Ascending aorta (tissue), 2 donors: ENCODE measurements around the gene FCRLA. TPM values are rescaled to one million over a fixed set of nuclear protein-coding genes. Genes with fewer than 3 reads are reported as not detected.
A peak's percentile ranks its signal among the peaks of the same experiment; 100 is the strongest.
"Not testable (repeated sequence)": the region's sequence is repeated elsewhere in the genome, so short reads cannot be mapped to it uniquely, and the experiment has no call there.

Experiments used
- DNase-seq, 2 donors: peaks; one replicate each; pipeline ENCODE4 v3.0.0-alpha.2; 2019; ENCODE audit warnings: low spot score in 2 of 2
- H3K27ac ChIP-seq, 2 donors: fragments of 200-600 bp; sonication (generic); one replicate each; pipeline ENCODE4 v1.5.1; 2016 to 2017; ENCODE audit warnings: mild to moderate bottlenecking in 1 of 2
- H3K27me3 ChIP-seq: fragments of 200-600 bp; sonication (generic); one replicate; pipeline ENCODE4 v1.5.1; 2017
- H3K36me3 ChIP-seq, 2 donors: fragments of 200-600 bp; sonication (generic); one replicate each; pipeline ENCODE4 v1.5.1; 2016
- H3K4me1 ChIP-seq, 2 donors: fragments of 200-600 bp; sonication (generic); one replicate each; pipeline ENCODE4 v1.5.1; 2016 to 2017; ENCODE audit warnings: mild to moderate bottlenecking in 1 of 2
- H3K4me3 ChIP-seq, 2 donors: fragments of 200-600 bp; sonication (generic); one replicate each; pipeline ENCODE4 v1.5.1; 2016 to 2017; ENCODE audit warnings: mild to moderate bottlenecking in 1 of 2
- H3K9me3 ChIP-seq, 2 donors: fragments of 200-600 bp; sonication (generic); one replicate each; pipeline ENCODE4 v1.5.1; 2016
- intact Hi-C: fragments of 100-400 bp; cut with DNase I; formaldehyde crosslinking; loops from one replicate; pipeline ENCODE4 v1.15.1; 2023
- total RNA-seq: library from RNA; depleted of rRNA; stranded (reverse); fragments of >200 nt; gene quantifications from one replicate; pipeline ENCODE4 v1.1.0, GENCODE V29; 2016
- TF ChIP-seq, protein P1 (sequence below), 3 experiments: fragments of 200-600 bp in 2 of 3; fragments of 450-650 bp in 1 of 3; sonication (generic) in 2 of 3; IDR thresholded peaks; one replicate each; pipeline ENCODE4 v1.5.1; 2016 to 2019; ENCODE audit warnings: antibody characterized with exemption in 3 of 3, mild to moderate bottlenecking in 1 of 3, moderate library complexity in 1 of 3

Gene FCRLA, protein sequence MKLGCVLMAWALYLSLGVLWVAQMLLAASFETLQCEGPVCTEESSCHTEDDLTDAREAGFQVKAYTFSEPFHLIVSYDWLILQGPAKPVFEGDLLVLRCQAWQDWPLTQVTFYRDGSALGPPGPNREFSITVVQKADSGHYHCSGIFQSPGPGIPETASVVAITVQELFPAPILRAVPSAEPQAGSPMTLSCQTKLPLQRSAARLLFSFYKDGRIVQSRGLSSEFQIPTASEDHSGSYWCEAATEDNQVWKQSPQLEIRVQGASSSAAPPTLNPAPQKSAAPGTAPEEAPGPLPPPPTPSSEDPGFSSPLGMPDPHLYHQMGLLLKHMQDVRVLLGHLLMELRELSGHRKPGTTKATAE
- not detected for total RNA-seq

DNA sequence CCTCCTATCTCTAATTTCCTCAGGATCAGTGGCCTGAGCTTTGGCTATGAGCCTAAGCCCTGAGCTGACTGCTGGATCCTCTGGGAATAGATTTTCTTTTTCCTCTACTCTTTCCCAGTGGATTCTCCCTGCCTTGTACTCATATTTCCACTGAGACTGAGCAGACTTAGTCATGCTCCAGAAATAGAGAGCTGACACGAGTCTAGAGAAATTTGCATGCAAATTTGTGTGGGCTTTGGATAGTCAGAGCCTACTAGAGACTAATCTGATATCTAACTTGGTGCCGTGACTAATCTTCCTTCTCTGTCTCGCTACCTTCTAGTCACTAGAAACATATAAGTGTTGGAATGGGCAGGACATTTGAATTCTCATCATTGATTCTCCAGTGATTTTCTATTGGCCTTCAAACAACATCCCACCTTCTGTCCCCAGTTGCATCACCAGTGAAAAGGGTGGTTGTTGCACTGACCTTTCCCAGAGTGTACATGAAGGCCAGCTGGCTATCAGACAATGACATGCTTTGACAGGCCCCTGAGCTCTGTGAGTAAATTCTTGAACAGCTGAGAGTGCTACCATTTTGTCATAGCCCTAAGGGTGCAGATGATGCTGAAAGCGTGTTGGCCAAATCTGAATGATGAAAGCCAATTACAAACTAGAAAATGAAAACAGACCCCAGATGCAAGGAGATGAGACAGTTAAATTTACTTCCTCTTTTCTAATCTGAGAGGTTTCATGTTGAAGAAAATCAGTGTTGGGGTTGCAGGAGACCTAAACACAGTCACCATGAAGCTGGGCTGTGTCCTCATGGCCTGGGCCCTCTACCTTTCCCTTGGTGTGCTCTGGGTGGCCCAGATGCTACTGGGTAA, at the start of gene FCRLA:
Gene FCRLA (plus strand): TSS at position 748 of the 866 bp plus-strand sequence. CDS start 36 bp downstream, at position 784.
- no peaks in the 10 kb centered on the region for H3K27me3 ChIP-seq
- H3K36me3 ChIP-seq = no peaks in the 10 kb centered on the region
- H3K4me3 ChIP-seq = no peak within 1 kb of the TSS
- DNase-seq = no peak
- H3K4me1 ChIP-seq = peaks cover 0 to 4% of the 10 kb centered on the region in 2 donors
- no peaks in the 10 kb centered on the region for H3K9me3 ChIP-seq
- H3K27ac ChIP-seq = peak within 1 kb of the TSS; percentile 58 to 81
- intact Hi-C loops = loop anchor here (1.0 kb wide), 1 partner anchor 20 kb away; no protein-coding TSS in a partner anchor
- TF ChIP-seq, protein P1, sequence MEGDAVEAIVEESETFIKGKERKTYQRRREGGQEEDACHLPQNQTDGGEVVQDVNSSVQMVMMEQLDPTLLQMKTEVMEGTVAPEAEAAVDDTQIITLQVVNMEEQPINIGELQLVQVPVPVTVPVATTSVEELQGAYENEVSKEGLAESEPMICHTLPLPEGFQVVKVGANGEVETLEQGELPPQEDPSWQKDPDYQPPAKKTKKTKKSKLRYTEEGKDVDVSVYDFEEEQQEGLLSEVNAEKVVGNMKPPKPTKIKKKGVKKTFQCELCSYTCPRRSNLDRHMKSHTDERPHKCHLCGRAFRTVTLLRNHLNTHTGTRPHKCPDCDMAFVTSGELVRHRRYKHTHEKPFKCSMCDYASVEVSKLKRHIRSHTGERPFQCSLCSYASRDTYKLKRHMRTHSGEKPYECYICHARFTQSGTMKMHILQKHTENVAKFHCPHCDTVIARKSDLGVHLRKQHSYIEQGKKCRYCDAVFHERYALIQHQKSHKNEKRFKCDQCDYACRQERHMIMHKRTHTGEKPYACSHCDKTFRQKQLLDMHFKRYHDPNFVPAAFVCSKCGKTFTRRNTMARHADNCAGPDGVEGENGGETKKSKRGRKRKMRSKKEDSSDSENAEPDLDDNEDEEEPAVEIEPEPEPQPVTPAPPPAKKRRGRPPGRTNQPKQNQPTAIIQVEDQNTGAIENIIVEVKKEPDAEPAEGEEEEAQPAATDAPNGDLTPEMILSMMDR (IDR thresholded peaks at IDR 0.05) = no peak

DNA sequence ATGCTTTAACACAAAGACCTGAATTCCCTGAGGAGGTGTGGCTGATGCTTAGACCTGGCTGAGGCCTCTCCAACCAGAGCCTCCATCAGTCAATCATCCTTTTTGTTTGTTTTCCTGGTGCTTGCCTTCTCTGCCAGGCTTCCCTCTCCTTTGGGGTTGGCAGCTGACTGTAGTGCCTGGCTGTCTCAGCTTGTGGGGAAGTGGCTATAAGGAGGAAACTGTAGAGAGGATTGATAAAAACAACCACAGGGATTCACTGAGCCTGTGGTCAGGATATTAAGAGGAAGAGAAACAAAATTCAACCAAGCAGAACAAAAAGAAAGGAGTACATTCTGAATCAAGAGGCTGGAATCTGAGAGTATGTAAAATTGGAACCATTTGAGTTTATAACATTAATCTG, 48.5 kb upstream of the FCRLA start:
- H3K27me3 ChIP-seq, H3K27ac ChIP-seq, H3K4me3 ChIP-seq, H3K4me1 ChIP-seq, H3K9me3 ChIP-seq, H3K36me3 ChIP-seq, DNase-seq, intact Hi-C loops: not testable (repeated sequence)

DNA sequence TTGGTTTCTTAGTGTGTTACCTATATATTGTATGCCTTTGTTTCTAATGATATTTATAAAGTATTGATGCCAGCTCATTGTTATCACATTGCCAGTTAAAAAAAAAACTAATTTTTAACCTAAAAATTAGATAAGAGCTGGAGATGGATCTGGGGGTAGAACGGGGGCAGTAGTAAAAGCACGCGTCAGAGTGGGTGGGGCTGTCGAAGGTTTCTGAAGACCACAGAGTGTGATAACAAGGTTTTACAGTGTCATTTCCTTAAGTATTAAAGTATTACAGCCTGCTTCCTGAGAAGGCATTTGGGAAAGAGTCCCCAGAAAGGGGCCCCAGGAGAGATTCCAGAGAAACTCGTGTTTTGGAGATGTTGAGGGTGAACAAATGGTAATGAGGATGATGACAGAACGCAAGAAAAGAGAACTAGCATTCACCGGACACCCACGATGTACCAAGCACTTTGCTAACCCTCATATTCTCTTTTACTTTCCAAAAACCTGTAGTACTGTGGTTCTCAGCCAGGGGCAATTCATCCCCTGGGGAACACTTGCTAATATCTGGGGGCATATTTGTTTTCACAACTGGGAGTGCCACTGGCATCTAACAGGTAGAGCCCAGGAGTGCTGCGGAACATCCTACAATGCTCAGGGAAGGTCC, 45.2 kb upstream of the FCRLA start:
- intact Hi-C loops, DNase-seq, H3K4me1 ChIP-seq: not testable (repeated sequence)

DNA sequence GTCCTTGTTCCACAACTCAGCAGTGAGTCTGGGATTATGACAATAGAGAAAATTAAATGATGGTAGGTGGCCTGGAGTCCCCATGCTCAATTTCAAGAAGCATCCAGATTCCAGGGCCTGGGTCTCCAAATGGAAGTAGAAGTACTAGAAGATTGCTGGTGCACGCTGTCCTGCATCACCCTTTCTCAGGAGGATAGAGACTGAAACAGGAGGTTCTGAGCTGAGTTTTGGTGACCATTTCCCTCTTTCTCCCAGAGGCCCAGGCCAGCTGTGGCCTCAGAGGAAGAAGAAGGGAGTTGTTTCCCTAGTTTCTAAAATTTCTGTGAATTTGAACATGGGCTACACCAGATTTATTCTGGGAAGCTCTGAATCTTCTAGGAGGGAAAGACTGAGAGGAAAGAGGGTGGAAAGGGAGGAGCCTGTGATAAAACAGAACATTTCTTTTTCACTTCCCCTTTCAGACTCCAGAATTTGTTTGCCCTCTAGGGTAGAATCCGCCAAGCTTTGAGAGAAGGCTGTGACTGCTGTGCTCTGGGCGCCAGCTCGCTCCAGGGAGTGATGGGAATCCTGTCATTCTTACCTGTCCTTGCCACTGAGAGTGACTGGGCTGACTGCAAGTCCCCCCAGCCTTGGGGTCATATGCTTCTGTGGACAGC, 44.2 kb upstream of the FCRLA start, which contains the start of gene FCGR2B:
Gene FCGR2B (plus strand): TSS at position 460 of the 656 bp plus-strand sequence. CDS start 99 bp downstream, at position 559.
- not testable (repeated sequence) for H3K27me3 ChIP-seq, DNase-seq

More for the DNA sequence above, 45.2 kb upstream of the FCRLA start:
- not testable (repeated sequence) for H3K4me3 ChIP-seq, H3K27ac ChIP-seq, H3K36me3 ChIP-seq, H3K27me3 ChIP-seq, H3K9me3 ChIP-seq

DNA sequence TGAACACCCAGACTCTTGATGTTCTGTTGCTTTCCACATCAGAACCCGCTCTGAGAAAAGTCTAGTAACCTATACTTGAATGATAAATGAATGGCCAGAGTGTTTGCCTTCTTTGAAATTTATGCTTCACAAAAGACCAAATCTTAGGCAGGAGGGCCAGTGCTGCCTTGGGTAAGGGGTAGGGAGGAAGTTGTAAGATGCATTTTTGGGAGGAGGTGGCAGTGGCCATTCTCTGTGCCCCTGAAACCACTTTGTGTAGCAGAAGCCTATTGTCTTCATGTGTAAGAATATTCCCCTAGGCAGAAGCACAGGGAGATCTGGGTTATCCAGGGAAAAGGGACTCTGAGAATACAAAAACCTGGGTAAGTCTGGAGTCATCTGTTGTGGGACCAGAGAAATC, 43.5 kb upstream of the FCRLA start:
- DNase-seq, intact Hi-C loops, H3K9me3 ChIP-seq, H3K36me3 ChIP-seq, H3K4me1 ChIP-seq, H3K27ac ChIP-seq, H3K4me3 ChIP-seq, H3K27me3 ChIP-seq: not testable (repeated sequence)

More for the DNA sequence above, 44.2 kb upstream of the FCRLA start, which contains the start of gene FCGR2B:
- H3K36me3 ChIP-seq, H3K4me3 ChIP-seq, H3K4me1 ChIP-seq, H3K27ac ChIP-seq, intact Hi-C loops, H3K9me3 ChIP-seq: not testable (repeated sequence)

DNA sequence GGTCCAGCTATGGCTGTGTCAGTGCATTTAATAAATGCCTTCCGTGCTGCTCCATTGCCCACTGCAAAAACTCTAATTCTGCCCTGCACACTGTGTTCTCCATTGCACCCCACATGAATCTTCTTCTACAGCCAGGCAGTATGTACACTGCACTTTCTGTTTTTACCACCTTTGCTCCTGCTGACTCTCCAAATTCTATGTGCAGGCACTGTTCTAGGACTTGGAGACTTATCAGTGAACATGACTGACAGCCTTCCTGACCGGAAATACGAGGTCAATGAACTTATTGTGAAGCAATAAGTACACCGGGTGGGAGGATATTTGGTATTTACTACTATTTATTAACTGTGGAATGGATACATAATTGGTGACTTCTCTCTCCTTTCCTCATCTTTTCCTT, 42.3 kb upstream of the FCRLA start:
- H3K9me3 ChIP-seq, intact Hi-C loops, H3K36me3 ChIP-seq, H3K27me3 ChIP-seq, H3K27ac ChIP-seq, H3K4me1 ChIP-seq, DNase-seq, H3K4me3 ChIP-seq: not testable (repeated sequence)

DNA sequence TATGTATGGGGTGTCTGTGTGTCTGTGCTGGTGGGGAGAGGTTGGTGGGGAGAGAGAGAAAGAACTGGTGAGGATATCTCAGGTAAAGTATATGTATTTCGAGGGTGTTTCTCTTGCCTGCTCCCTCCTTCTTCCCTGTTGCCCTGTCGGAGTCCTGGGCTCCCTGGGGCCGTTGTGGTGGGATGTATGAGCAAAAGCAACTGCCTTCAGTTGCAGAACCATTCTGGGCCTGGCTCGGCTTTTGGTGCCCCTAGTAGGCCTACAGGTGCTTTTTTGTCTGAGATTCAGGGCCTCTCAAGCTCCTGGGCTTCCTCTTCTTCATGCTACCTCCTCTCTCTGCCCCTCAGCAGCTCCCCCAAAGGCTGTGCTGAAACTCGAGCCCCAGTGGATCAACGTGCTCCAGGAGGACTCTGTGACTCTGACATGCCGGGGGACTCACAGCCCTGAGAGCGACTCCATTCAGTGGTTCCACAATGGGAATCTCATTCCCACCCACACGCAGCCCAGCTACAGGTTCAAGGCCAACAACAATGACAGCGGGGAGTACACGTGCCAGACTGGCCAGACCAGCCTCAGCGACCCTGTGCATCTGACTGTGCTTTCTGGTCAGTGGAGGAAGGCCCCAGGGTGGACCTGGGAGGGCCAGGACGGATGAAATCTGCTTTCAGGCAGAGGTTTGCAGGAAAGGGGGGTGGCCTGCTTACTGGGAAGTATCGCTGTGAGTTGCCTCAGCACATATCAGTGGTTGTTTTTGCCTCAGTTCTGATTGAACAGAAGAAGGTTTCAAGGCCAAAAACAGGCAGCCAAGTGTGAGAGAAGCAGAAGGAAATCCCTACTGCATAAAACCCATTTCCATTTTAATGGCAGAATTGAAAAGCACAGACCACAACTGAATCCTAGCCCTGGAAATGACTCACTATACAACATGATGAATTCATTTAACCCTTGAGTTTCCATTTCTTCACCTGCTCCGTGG, 35.7 kb upstream of the FCRLA start:
- H3K4me1 ChIP-seq, H3K27ac ChIP-seq, H3K36me3 ChIP-seq, H3K4me3 ChIP-seq, intact Hi-C loops, H3K9me3 ChIP-seq, DNase-seq, H3K27me3 ChIP-seq: not testable (repeated sequence)

DNA sequence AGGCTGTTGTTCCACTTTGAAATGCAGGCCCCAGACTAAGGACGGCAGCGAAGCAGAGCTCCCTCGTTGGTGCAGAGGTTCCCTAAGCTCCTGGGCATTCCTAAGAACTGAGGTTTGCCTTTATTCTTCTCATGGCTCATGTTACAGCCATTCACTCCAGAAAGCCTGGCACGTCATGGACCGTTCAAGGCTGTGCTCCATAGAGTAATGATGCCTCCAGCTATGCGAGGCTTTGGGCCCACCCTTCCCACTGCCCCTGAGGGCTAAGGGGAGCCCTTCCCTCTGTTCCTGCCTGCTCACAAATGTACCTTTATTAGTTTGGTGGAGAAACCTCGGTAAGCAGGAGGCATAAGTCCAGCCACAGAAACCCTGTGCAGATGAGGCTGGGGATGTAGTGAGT, 33.6 kb upstream of the FCRLA start:
- DNase-seq, H3K9me3 ChIP-seq, H3K4me1 ChIP-seq, intact Hi-C loops, H3K36me3 ChIP-seq, H3K4me3 ChIP-seq, H3K27me3 ChIP-seq, H3K27ac ChIP-seq: not testable (repeated sequence)

DNA sequence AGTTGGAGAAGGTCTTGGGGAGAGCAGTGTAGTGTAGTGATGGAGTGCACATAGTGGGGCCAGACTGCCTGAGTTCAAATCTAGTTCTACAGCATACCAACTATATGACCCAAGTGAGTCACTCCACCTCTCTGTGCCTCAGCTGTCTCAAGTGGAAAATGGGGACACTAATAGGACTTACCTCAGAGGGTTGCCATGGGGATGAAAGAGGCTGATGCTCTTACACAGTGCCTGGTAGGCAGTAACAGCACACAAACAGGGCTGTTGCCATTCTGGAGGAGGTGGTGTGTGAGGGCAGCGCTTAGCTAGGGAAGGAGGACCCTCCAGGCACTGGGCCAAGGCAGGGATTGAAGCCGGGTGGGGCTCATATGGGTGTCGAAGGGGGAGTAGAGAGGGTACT, 32.6 kb upstream of the FCRLA start:
- H3K4me3 ChIP-seq, H3K9me3 ChIP-seq, H3K36me3 ChIP-seq, H3K27me3 ChIP-seq, DNase-seq, H3K27ac ChIP-seq, intact Hi-C loops, H3K4me1 ChIP-seq: not testable (repeated sequence)

DNA sequence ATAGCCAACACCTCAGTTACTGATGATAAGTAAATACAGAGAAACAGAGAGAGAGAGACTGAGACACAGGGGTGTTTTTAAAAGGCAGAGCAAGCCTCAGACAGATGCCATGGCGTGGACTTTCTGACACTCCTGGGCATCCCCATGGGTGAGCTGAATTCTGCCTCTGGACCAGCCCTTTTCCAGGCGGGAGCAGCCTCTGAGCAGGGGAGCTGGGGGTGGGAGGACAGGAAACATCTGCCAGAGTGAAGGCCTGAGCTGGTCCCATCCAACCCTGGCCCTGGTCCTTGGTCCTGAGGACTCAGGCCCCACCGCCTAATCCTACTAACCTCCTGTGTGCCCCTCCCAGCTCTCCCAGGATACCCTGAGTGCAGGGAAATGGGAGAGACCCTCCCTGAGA, 32.1 kb upstream of the FCRLA start:
- DNase-seq, H3K27ac ChIP-seq, H3K9me3 ChIP-seq, H3K4me3 ChIP-seq, H3K27me3 ChIP-seq, intact Hi-C loops, H3K4me1 ChIP-seq, H3K36me3 ChIP-seq: not testable (repeated sequence)
